Rectal smooth muscle tissue (tissue), 1 donor: ENCODE measurements around the gene JMJD1C.
"Not testable (repeated sequence)": the region's sequence is repeated elsewhere in the genome, so short reads cannot be mapped to it uniquely, and the experiment has no call there.

ENCODE experiments used
- H3K27ac ChIP-seq: one replicate; pipeline ENCODE4 v1.7.0; 2013; ENCODE audit warnings: low read depth, low read length, inconsistent platforms
- H3K27me3 ChIP-seq: one replicate; pipeline ENCODE4 v1.7.0; 2013; ENCODE audit warnings: low read length; ENCODE audit not compliant: control insufficient read depth, insufficient read depth
- H3K36me3 ChIP-seq: one replicate; pipeline ENCODE4 v1.7.0; 2013; ENCODE audit warnings: low read length; ENCODE audit not compliant: control insufficient read depth, insufficient read depth
- H3K4me1 ChIP-seq: one replicate; pipeline ENCODE4 v1.7.0; 2013; ENCODE audit warnings: low read length; ENCODE audit not compliant: control insufficient read depth, insufficient read depth
- H3K4me3 ChIP-seq: one replicate; pipeline ENCODE4 v1.7.0; 2013; ENCODE audit warnings: low read length
- H3K9ac ChIP-seq: one replicate; pipeline ENCODE4 v1.7.0; 2013; ENCODE audit warnings: low read length

JMJD1C gene

DNA sequence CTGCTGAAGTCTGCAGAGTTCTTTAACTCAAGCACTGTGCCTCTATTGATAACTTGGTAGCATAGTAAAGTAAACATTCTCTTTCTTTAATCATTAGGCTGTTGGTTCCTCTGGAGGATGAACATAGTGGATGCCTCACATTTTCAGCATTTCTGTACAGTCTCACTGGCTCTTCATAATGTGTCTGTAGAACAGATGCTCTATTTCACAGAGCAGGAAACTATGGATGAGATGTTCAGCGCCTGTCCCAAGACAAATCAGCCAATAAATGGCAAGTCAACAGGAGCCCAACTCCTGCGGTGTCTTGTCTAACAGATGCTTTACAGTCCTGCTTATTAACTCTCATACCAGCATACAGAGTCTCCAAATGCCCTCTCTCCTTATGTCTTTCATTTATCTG lies 296.2 kb downstream of the JMJD1C start:
- Histone ChIP-seq H3K27me3 (no peaks in the 10 kb centered on the region), H3K4me1 (peaks cover 13% of the 10 kb centered on the region), H3K27ac (no peak overlapping the region), H3K4me3 (no peak overlapping the region), H3K36me3 (peaks cover 5% of the 10 kb centered on the region), H3K9ac (no peak overlapping the region)

DNA sequence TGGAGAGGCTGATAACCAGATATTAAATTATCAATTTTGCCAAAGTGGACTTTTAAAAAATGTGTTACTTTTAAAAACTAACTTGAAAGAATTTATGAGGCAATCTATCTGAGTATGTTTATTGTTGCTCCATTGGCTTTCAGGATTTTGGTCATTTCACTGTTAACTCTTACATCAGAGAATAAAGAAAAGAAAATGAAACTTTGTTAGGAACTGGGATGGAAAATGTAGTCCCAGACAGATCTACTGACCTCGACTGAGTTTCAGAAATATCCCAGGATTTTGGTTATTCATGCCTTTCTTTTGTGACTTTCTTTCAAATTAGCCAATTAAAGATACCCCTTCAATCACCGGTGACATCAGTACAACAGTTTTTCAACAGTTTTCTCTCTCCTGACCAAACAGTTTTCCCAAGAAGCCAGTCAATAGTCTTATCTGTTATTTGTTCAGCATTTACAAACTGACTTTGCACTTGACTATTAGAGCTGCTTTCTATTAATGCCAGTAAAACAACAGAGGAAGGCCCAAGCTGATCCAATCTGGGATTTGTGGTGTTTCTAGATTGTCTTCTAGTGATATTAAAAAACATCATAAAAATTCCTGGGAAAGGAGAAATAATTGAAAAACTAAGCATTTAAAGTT lies 296.8 kb downstream of the JMJD1C start:
- Histone ChIP-seq H3K9ac (no peak overlapping the region), H3K4me1 (peaks cover 13% of the 10 kb centered on the region), H3K36me3 (peaks cover 5% of the 10 kb centered on the region), H3K27me3 (no peaks in the 10 kb centered on the region), H3K4me3 (no peak overlapping the region), H3K27ac (no peak overlapping the region)

DNA sequence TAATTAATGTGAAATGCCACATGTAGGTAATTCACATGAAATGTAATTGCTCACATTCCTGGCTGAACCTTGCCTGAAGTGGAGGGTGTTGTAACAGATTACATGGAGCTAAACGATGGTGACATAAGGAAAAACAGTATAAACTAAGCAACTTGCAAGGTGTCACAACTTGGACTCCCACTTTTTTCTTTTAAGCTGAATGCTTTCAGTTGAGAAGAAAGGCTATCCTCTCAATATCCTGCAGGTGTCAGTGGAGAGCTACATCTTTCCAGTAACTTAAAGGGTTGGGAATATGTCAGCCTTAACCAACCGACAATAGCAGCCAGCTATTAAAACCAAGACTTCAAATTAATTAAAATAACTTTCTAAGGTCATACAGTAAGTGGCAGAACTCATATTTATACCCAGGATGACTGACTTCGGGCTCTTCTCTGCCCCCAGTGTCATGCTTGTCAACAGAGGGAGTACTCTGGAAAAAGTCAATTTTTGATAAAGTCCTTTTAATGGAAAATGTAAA lies 299.0 kb downstream of the JMJD1C start:
- Histone ChIP-seq H3K27me3 (no peaks in the 10 kb centered on the region), H3K4me3 (no peak overlapping the region), H3K9ac (no peak overlapping the region), H3K36me3 (peaks cover 5% of the 10 kb centered on the region), H3K4me1 (peaks cover 10% of the 10 kb centered on the region), H3K27ac (no peak overlapping the region)

DNA sequence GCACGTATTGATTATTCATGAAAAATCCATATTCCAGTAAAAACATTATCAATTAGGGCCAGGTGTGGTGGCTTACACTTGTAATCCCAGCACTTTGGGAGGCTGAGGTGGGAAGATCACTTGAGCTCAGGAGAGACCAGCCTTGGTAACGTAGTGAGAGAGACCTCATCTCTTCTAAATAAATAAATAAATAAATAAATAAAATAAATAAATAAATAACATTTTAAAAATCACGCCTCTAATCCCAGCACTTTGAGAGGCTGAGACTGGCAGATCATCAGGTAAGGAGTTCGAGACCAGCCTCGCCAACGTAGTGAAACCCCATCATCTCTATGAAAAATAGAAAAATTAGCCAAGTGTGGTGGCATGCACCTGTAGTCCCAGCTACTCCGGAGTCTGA lies 300.5 kb downstream of the JMJD1C start:
- peaks cover 3% of the 10 kb centered on the region for H3K36me3 ChIP-seq
- no peak overlapping the region for H3K4me3 ChIP-seq
- no peaks in the 10 kb centered on the region for H3K27me3 ChIP-seq
- no peak overlapping the region for H3K27ac ChIP-seq
- H3K9ac ChIP-seq = no peak overlapping the region
- peaks cover 2% of the 10 kb centered on the region for H3K4me1 ChIP-seq

DNA sequence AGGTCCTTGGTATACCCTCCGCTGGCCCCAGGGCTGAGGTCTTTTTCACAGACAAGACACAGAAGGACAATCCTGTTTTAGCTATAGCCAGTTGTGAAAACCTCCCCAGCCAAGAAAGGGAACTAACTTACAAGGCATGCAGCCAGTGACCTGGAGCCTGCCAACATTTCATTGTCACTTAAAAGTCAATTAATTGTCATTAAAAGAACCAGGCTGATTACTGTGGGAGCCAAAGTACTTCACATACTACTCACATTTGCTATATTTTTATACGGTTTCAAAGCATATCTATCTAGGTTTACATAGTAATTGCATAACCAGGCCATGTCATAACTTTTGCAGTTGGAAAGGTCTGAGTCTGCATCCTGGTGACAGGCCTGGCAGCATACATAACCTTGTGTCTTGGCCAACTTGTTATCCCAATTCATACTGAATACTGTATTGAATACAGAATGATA lies 301.6 kb downstream of the JMJD1C start:
- no peak overlapping the region for H3K27ac ChIP-seq
- H3K4me1 ChIP-seq = peaks cover 2% of the 10 kb centered on the region
- no peaks in the 10 kb centered on the region for H3K27me3 ChIP-seq
- no peaks in the 10 kb centered on the region for H3K36me3 ChIP-seq
- no peak overlapping the region for H3K9ac ChIP-seq
- no peak overlapping the region for H3K4me3 ChIP-seq

DNA sequence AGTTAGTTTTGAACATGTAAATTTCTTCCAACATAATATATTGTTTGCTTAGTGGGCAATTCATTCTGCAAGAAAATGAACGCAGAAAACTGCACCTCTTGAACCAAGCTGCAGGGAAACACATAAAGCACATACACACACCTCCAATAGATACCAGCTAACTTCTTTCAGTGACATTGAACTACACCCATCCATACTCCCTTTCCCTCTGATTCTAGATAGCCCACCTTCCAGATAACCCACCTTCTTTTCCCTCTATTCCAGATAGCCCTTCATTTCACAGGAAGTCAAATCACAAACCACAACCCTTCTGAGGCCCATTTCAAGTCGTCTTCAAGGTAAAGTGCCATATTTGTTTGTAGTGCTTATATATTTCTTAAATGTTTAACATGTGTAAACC lies 304.2 kb downstream of the JMJD1C start:
- no peak overlapping the region for H3K4me3 ChIP-seq
- H3K27ac ChIP-seq = no peak overlapping the region
- H3K27me3 ChIP-seq = no peaks in the 10 kb centered on the region
- no peak overlapping the region for H3K9ac ChIP-seq
- no peaks in the 10 kb centered on the region for H3K36me3 ChIP-seq
- H3K4me1 ChIP-seq = no peaks in the 10 kb centered on the region

DNA sequence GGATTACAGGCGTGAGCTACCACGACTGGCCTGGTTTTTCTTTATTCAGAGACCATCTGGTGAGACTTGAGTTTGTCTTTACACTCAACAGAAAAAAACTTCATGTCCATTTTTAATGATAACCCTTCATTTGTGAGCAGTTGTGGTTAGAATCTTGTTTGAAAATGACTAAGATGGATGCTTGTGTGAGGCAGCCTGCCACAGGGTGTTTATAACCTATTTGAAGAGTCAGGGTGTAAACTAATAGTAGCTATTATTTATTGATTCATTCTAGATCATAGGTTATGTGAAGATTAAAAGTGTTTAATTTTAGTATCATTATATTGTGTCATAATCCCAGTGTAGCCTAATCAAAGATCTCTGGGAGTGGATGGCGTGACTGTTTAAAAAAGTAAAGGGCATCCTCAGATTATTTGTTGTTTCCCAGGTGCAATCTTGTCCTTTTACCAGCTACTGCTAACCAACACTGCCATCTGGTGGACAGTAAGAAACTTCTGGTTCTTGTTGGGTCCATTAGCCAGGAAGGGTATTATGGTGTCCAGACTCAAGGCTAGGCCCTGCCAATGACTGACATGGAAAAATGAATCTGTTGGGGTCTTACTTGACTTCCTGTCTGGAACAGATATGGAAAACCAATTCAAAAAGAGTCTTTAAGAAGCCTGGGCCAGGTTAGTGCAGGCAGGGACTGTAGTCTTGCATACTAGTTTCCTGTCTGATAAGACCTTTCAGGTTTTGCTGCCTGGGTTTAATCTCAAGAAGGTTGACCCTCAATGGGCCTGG lies 307.7 kb downstream of the JMJD1C start:
- Histone ChIP-seq H3K4me3 (no peak overlapping the region), H3K4me1 (peaks cover 9% of the 10 kb centered on the region), H3K27ac (no peak overlapping the region), H3K36me3 (no peaks in the 10 kb centered on the region), H3K27me3 (no peaks in the 10 kb centered on the region), H3K9ac (no peak overlapping the region)

DNA sequence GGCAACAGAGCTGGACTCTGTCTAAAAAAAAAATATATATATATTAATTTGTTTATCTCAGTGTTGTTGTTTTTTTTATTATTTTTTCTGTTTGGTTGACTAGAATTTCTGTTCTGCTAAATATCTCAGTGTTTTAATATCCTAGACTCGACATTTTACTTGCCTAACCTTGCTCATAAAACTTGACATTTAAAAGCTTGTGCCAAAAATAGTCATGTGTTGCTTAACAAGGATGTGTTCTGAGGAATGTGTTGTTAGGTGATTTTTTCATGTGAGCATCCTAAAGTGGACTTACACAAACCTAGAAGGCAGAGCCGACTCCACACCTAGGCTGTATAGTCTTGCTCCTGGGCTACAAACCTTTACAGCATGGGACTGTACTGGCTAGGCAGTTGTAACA lies 309.5 kb downstream of the JMJD1C start:
- no peaks in the 10 kb centered on the region for H3K27me3 ChIP-seq
- H3K9ac ChIP-seq = no peak overlapping the region
- H3K36me3 ChIP-seq = no peaks in the 10 kb centered on the region
- peaks cover 9% of the 10 kb centered on the region for H3K4me1 ChIP-seq
- H3K4me3 ChIP-seq = no peak overlapping the region
- no peak overlapping the region for H3K27ac ChIP-seq

DNA sequence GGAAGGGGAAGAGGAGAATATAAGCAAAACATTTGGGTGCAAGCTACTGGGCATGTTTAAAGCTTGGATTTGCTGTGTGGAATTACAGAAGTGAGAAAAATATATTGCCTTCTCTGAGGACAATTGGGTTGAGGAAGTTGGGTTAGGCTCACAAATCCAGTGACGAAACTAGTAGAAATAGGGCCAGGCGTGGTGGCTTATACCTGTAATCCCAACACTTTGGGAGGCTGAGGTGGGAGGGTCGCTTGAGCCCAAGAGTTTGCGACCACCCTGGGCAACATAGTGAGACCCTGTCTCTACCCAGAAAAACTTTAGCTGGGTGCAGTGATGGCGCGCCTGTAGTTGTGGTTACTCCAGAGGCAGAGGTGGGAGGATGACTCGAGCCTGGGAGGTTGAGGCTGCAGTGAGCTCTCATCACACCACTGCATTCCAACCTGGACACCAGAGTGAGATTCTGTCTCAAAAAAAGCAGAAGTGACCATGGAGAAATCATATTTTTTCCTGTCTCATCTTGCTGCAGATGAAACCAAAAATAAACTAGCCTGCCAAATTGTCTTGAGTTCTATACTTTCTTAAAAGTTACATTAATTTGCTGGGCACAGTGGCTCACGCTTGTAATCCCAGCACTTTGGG lies 310.3 kb downstream of the JMJD1C start:
- Histone ChIP-seq H3K27ac (no peak overlapping the region), H3K4me1 (peaks cover 9% of the 10 kb centered on the region), H3K27me3 (no peaks in the 10 kb centered on the region), H3K4me3 (no peak overlapping the region), H3K9ac (no peak overlapping the region), H3K36me3 (peaks cover 3% of the 10 kb centered on the region)

DNA sequence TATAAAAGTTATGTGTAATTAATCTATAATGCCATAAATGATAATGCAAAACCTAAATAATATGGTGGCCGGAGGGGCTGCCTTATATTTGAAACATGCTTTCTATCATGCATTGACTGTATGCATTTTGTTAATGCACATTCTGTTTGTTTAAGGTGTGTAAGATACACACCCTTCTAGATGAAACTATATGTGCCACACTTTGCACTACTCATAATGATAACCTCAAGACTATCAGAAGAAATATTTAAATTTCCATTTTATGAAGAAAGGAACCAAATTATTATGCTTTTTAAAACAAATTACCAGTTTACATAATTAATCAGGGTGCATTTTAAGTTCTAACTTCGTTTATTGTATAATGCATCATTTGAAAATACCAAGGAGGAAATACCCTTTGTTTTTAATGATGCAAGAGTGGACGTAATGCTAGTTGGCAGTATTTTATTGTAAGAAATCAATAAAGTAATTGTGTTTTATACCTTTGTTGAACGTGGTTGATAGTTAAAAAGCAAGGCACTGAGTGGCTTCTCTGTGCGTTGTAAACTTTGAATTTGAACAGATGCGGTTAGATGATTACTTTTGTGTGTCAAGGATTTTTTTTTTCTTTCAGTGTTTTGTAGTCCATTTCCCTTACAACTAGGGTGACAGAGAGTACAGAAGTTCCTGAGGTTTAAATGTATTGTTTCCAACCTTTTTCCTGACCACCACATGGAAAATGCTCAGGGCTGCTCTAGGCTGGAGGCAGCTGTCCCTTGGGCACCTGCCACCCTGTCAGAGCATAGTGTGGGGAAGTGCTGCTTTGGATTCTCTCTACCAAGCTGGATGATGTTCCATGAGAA lies 311.0 kb downstream of the JMJD1C start:
- Histone ChIP-seq H3K27me3 (no peaks in the 10 kb centered on the region), H3K36me3 (peaks cover 3% of the 10 kb centered on the region), H3K4me3 (no peak overlapping the region), H3K4me1 (peaks cover 9% of the 10 kb centered on the region), H3K9ac (no peak overlapping the region), H3K27ac (no peak overlapping the region)

DNA sequence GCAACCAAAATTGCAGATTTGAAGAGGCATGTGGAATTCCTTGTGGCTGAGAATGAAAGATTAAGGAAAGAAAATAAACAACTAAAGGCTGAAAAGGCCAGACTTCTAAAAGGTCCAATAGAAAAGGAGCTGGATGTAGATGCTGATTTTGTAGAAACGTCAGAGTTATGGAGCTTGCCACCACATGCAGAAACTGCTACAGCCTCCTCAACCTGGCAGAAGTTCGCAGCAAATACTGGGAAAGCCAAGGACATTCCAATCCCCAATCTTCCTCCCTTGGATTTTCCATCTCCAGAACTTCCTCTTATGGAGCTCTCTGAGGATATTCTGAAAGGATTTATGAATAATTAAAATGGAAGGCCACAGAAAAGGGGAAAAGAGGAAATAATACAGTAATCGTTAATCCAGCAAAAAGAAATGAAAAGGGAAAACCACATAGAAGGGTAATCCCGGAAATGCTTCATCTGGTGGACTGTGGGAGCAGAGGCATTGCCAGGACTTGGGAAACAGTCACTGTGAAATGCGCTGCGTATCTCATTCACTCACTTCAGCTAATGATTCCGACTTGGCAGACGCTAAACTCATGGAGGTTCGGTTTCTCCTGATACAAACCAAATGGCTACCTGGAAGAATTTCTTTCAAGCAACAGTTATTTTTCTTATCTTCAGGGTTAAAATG lies 311.8 kb downstream of the JMJD1C start:
- H3K4me1 ChIP-seq, H3K9ac ChIP-seq, H3K4me3 ChIP-seq, H3K27ac ChIP-seq, H3K36me3 ChIP-seq, H3K27me3 ChIP-seq: not testable (repeated sequence)
